ENCODE results near the gene OPTN. TPM values are rescaled to one million over a fixed set of nuclear protein-coding genes. Genes with fewer than 3 reads are reported as not detected.

Gene OPTN
- total and polyA plus RNA-seq, 12 donors, result 63.2 to 148 (median 92.5) TPM

DNA sequence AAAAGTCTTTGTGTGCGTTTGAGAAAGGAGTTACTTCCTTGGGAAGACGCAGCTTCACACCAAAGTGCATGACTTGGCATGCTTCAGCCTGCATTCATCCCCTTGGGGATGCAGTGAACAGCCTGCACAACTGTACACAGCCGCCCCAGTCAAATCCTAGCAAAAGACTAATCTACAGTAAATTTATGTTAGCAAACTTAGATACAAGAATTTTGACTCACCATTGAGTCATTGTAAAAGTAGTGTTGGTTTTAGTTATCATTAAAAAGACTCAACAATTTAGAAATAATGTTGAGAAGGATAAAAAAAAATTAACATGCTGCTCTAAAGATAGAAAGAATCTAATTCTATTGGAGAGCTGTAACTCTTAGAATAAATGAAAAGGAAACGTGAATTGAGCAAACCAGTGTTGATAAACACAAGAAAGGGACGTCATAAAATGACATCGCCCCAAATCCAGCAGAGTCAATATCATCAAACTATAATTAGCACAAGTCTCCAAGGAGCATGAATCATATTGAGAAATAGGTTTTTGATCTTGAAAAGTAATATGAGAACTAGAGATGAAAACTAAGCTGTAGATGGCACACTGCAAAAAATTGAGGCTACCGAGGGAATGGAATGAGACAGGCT is 11.9 kb upstream of the OPTN start:
- peaks cover 0 to 7% (median 0%) of the 10 kb centered on the region in 3 donors for H3K9me3 ChIP-seq (replicated peaks in 1 of 3)
- peaks cover 12 to 25% of the 10 kb centered on the region in 2 donors for H3K4me1 ChIP-seq (replicated peaks in 1 of 2)
- TF ChIP-seq POLR2A (IDR thresholded peaks at IDR 0.05), result no peak
- TF ChIP-seq, protein P1, sequence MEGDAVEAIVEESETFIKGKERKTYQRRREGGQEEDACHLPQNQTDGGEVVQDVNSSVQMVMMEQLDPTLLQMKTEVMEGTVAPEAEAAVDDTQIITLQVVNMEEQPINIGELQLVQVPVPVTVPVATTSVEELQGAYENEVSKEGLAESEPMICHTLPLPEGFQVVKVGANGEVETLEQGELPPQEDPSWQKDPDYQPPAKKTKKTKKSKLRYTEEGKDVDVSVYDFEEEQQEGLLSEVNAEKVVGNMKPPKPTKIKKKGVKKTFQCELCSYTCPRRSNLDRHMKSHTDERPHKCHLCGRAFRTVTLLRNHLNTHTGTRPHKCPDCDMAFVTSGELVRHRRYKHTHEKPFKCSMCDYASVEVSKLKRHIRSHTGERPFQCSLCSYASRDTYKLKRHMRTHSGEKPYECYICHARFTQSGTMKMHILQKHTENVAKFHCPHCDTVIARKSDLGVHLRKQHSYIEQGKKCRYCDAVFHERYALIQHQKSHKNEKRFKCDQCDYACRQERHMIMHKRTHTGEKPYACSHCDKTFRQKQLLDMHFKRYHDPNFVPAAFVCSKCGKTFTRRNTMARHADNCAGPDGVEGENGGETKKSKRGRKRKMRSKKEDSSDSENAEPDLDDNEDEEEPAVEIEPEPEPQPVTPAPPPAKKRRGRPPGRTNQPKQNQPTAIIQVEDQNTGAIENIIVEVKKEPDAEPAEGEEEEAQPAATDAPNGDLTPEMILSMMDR (IDR thresholded peaks at IDR 0.05), result no peak
- no peaks in the 10 kb centered on the region for H3K27me3 ChIP-seq
- H3K4me3 ChIP-seq, result no peak overlapping the region
- no peaks in the 10 kb centered on the region for H3K36me3 ChIP-seq (replicated peaks in 1 of 2)
- DNase-seq, result no peak
- intact Hi-C loops (cut with DNase I), result loop anchor here in 1 of 2 donors (10.0 kb wide), 1 partner anchor 363 kb away; no protein-coding TSS in a partner anchor
- H3K27ac ChIP-seq, result peak overlapping the region in 1 of 5 donors; percentile 43
- WGBS, 4 donors, result 47 to 54% (median 48%) methylated on average over 7 of the region's 7 CpGs

DNA sequence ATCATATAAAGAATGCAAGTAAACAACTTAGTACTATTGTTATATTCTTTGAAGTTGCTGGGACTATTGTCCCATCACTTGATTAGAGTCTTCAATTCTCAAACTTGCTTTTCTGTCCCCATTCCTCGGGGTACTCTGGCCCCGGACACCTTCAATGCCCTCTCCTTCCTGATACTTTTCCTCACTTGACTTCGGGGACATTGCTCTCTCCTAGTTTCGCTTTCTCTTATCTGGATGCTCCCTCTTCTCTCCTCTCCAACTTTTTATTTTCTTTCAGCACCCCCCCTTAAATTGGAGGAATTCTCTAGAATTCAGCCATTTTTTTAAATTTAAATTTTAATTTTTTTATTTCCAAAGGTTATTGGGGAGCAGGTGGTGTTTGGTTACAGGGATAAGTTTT is 10.6 kb upstream of the OPTN start:
- Histone ChIP-seq H3K4me1 (replicated peaks in 1 of 2) (peaks cover 12 to 25% of the 10 kb centered on the region in 2 donors), H3K4me3 (no peak overlapping the region), H3K9me3 (replicated peaks in 1 of 3) (no peaks in the 10 kb centered on the region), H3K36me3 (replicated peaks in 1 of 2) (no peaks in the 10 kb centered on the region), H3K27me3 (no peaks in the 10 kb centered on the region), H3K27ac (no peak overlapping the region)
- intact Hi-C loops (cut with DNase I), result loop anchor here in 1 of 2 donors (10.0 kb wide), 1 partner anchor 365 kb away; no protein-coding TSS in a partner anchor
- 85 to 91% (median 89%) methylated on average over 4 of the region's 4 CpGs for WGBS, 4 donors
- no peak for DNase-seq
- TF ChIP-seq, protein P1 (IDR thresholded peaks at IDR 0.05), result no peak
- no peak for TF ChIP-seq POLR2A (IDR thresholded peaks at IDR 0.05)

DNA sequence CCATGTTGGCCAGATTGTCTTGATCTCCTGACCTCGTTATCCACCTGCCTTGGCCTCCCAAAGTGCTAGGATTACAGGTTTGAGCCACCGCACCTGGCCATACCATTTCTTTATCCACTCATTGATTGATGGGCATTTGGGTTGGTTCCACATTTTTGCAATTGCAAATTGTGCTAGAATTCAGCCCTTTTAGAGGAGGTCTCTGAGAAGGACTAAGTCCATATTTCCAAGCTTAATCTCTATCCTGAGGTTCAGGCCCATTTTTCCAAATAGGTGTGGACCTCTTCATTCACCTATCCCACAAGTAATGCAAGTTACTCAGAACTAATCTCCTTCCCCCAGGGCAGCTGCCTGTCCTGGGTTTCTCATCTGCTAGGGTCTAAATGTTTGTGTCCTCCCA is 9.7 kb upstream of the OPTN start:
- H3K4me3 ChIP-seq, result no peak overlapping the region
- H3K36me3 ChIP-seq (replicated peaks in 1 of 2), result no peaks in the 10 kb centered on the region
- H3K4me1 ChIP-seq (replicated peaks in 1 of 2), result peaks cover 12 to 25% of the 10 kb centered on the region in 2 donors
- WGBS, 4 donors, result 82 to 97% (median 89%) methylated on average over 2 of the region's 2 CpGs
- intact Hi-C loops (cut with DNase I), result no loop called here
- no peak for DNase-seq
- H3K27ac ChIP-seq, result no peak overlapping the region
- H3K27me3 ChIP-seq, result no peaks in the 10 kb centered on the region
- TF ChIP-seq, protein P1 (IDR thresholded peaks at IDR 0.05), result no peak
- no peak for TF ChIP-seq POLR2A (IDR thresholded peaks at IDR 0.05)
- no peaks in the 10 kb centered on the region for H3K9me3 ChIP-seq (replicated peaks in 1 of 3)

DNA sequence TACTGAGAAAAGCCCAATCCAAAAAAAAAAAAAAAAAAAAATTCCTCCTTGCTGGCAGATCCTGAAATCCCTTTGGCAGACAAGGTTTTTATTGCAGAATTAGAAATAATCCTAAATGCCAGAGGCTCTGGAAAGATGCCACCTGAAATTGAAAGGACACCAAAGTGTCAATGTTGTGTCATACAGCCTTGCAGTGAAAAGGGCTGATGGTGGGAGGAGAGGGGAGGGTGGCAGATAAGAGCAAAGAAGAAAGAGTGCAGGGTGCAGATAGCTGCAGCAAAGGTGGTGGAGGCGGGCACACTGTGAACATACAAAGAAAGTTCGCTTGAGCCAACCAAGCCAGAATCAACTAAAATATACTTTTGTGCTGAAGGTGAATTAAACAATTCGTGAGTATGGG is 8.2 kb upstream of the OPTN start:
- intact Hi-C loops (cut with DNase I), result no loop called here
- Histone ChIP-seq H3K27ac (peak overlapping the region in 1 of 5 donors; percentile 34), H3K4me1 (replicated peaks in 1 of 2) (peaks cover 12 to 25% of the 10 kb centered on the region in 2 donors), H3K27me3 (no peaks in the 10 kb centered on the region), H3K4me3 (no peak overlapping the region), H3K9me3 (replicated peaks in 1 of 3) (no peaks in the 10 kb centered on the region), H3K36me3 (replicated peaks in 1 of 2) (no peaks in the 10 kb centered on the region)
- TF ChIP-seq, protein P1 (IDR thresholded peaks at IDR 0.05), result no peak
- no peak for TF ChIP-seq POLR2A (IDR thresholded peaks at IDR 0.05)
- peak; percentile 37 to 79 (median 61) for DNase-seq
- WGBS, 4 donors, result 31 to 62% (median 37%) methylated on average over 3 of the region's 3 CpGs
